Amniotic stem cell (primary cell): ENCODE measurements around the gene MYOF.
A peak's percentile ranks its signal among the peaks of the same experiment; 100 is the strongest.

Experiments
- DNase-seq: peaks from one replicate; lab custom pipeline; 2025; lab: John Stamatoyannopoulos, UW

Gene MYOF

DNA sequence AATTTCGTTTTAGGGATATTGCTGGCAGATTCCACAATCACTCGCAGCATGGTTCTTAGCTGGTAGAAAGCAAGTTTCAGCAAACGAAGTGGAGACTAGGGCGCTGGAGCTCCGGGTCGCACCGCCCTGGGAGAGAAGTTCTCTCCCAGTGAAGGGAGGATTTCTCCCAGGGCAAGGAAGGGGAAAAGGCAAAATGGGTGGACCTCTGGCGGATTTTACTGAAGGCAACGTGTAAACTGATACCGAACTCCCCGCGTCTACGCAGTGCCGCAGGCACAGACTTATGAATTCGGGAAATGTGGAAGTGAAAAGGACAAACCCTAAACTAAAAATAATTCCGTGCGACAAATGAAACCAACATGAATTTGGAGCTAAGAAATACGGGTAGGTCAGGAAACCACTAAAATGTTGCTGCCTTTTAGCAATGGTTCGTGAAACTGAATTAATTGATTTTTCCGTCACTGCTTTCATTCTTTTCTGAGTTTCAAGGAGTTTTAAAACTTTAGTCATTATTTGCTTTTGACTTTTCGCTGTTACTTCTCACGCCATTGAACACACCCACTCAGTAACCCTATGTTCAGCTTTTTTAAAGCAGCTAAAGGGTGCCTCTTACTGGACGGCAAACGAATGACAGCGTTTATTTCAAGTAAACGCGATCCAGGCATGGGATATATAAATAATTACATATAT is at the start of gene MYOF:
Gene MYOF (minus strand): TSS at position 190 of the 690 bp plus-strand sequence. CDS start 140 bp downstream, at position 50.
- peak; percentile 93 for DNase-seq

GRCh38 chr10:93518531-93518930 is 36.4 kb upstream of the MYOF start:
- DNase-seq: no peak

GRCh38 chr10:93516006-93516380 is 33.9 kb upstream of the MYOF start:
- DNase-seq: no peak

DNA sequence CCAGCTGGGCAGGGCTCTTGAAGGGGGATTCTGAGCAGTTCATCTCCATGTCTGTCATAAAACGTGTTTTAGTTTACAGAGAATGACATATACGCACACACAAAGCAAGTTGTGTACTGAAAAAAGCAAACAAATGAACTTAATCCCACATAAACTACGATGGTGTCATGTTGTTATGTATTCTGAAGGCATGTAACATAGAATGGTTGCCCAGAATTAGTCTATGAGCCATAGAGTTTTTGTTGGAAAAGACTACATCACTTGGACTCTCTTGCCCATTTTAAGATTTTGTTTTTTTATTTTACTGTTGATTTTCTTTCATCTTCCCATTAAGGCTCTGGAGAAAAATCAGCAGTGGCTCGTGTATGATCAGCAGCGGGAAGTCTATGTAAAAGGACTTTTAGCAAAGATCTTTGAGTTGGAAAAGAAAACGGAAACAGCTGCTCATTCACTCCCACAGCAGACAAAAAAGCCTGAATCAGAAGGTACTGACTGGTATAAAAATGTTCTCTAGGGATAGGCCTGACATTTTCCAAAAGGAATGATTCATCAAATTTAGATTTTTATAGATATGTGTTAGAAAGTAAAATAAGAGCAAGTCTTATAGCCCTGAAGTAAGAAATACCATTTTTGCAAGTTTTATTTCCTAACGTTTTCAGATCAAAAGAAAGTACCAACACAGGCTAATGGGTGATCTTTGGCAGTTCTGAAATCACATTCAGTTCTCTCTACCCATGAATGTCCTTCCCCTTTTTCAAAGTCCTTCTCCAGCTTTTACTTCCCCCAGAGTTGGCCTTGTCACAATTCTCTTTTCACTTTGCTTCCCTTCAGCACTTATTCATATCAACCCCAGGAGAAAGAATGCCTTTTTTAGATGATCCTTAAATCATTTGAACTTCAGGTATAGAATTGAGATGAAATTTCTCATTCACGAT is 33.2 kb upstream of the MYOF start:
- DNase-seq: no peak

GRCh38 chr10:93514521-93514920 is 32.4 kb upstream of the MYOF start:
- DNase-seq: no peak

- DNase-seq: no peak
Observed at GRCh38 chr10:93513091-93513490, 31.0 kb upstream of the MYOF start.

DNA sequence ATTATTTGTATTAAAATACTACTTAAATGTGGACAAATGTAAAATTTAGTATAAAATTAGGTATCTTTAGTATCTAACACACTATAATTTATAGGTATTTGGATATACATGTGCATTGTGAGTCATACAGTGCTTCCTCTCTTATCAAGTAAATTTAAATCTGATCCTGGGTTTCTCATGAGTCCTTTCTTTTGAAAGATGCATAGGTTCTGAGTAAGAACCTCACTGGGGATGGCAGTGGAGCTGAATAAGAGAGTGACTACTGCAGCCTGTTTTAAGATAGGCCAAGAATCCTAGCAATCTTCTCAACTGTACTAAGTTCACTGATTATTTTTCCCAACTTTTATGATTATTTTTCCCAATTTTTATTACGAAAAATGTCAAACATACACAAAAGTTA is 30.4 kb upstream of the MYOF start:
- DNase-seq: no peak

- no peak for DNase-seq
Observed at GRCh38 chr10:93509816-93510215, 27.7 kb upstream of the MYOF start.

- DNase-seq: no peak
Observed at GRCh38 chr10:93505075-93505474, 22.9 kb upstream of the MYOF start.

- no peak for DNase-seq
Observed at GRCh38 chr10:93503075-93503474, 20.9 kb upstream of the MYOF start.

DNA sequence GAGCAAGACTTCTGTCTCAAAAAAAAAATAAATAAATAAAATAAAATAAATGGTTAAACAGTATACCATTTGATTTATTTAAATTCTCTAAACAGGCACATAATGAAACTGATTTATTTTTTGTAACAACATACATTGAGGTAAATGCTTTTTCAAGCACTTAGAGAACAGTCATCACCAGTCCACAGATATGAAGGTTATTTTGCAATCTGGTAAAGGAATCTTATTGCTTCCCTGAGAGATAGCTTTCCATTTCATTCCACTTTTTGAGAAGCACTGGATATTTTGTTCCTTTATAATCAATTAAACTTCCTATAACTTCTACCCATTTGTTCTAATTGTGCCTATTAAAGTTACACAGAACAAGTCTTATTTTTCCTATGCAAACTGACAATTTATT is 19.5 kb upstream of the MYOF start:
- no peak for DNase-seq

GRCh38 chr10:93498166-93498565 is 16.0 kb upstream of the MYOF start:
- no peak for DNase-seq

GRCh38 chr10:93496322-93497041 is 14.3 kb upstream of the MYOF start, which contains the start of gene CEP55:
Gene CEP55, plus strand, starts transcription at chr10:93496612. Its CDS starts 3,440 bp downstream, at chr10:93500052.
- DNase-seq: peak; percentile 86

DNA sequence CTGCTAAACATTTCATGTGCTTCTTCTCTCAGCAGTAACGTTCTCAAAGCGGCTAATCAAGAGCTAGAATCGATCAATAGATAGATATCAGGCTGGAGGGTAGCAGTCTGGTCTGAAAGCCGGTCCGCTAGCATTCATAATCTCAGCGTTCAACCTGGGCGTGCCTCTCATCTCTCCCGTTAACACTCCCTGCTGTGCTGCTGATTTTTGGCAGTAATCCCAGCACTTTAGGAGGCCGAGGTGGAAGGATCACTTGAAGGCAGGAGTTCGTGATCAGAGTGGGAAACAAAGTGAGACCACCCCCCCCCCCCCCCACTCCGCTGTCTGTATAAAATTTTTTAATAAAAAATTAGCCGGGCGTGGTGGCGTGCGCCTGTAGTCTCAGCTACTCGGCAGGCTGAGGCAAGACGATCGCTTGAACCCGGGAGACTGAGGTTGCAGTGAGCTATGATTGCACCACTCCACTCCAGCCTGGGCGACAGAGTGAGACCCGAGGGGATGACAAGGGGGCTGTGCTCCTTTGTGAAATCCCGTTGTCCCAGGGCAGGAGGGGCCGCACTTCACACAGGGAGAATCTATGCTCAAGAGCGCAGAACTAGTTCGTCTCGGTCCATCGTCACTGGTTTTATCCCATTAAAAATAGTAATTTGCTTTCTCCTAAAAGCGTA is 13.7 kb upstream of the MYOF start:
- no peak for DNase-seq

- DNase-seq: no peak
Observed at GRCh38 chr10:93494494-93494893, 12.4 kb upstream of the MYOF start.

DNA sequence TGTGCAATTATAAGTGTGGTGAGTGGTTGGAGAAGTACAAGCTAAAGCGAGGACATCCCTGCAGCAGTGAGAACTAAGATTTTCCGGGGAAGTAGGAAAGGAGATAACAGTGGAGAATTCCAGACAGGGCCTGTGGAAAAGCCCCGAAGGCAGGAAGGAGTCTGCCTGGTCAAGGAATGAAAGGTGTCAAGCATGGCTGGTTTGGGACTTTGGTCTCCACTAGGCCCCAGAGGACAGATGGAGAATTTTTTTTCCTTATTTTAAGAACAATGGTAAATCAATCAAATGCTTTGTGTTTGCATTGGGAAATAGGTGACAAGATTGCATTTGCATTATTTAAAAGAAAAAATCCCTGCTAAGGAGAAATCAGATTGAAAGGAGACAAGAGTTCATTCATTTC is 11.0 kb upstream of the MYOF start:
- DNase-seq: no peak

DNA sequence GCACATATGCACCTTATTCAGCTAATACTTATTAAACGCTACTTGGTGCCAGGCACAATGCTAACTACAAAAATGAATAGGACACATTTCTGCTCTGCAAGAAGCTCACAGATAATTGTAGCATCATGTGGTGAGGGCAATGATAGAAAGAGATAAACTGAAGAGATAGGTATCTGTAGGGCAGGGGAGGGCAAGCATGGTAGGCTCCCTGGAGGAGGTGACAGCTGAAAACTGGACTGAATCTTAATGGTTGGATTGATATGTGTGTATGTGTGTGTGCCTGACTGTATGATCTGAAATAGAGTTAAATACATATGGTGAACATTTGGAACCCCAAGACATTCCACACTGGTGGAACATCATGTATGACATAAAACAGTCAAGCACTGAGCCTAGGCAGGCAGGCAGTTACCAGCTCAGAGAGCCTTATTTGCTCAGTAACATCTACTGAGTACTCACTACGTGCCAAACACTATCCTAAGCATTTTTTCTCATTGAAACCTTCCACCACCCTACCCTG is 9.5 kb upstream of the MYOF start:
- no peak for DNase-seq

DNA sequence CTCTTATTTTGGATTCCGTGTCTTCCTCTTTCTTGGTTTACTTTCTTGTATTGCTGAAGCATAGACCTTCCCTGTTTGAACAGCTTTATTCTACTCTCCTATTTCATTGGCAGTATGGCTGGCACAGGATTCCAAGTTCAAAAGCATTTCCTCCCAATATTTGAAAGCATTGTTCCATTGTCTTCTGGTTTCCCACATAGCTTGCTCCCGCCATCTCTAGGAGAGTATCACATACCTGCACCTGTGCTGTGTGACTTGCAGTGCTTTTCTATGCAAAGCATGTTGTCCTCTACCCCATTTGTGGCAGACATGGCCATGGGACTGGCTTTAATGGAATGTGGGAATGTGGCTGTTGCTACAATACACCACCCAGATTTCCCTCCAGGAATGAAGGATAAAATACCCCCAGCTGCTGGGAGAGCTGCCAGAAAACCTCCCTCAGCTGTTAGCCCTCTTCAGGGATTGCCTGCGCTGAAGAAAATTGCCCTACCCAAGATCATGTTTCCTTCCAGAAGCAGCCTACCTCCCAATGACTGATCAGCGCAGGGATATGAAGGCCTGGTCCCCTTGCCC is 6.9 kb upstream of the MYOF start:
- DNase-seq: no peak

DNA sequence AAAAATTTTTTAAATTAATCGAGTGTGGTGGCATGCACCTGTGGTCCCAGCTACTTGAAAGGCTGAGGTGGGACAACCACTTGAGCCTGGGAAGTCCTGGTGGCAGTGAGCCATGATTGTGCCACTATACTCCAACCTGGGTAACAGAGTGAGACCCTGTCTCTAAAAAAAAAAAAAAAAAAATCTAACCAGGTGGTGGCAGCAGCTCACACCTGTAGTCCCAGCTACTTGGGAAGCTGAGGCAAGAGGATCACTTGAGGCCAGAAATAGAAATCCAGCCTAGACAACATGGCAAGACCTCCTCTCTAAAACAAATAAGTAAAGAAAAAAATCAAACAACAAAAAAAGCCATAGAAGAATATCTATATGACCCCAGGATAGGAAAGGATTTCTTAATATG is 3.6 kb upstream of the MYOF start:
- no peak for DNase-seq

DNA sequence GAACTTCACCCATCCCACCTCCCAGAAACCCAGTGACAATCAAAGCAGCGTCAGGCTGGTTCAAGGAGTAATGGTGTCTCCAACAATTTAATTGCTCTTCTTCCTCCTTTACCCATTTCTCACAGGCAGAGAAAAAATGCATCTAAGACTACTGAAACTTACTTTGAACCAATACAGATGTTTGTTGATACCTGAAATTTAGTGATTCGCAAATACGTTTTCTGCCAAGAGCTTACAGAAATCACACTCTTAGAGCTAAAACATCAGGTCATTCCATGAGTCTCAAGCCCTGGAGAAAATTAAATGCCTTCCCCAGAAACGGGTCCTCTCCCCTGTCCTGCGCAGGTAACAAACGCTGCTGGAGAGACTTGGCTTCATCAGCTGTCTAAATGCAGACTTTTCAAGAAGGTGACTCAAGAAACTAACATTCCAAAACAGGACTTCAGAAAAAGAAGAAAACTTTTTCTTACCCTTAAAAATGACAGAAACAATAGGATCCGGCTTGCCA is 443 bp downstream of the MYOF start:
- DNase-seq: no peak

GRCh38 chr10:93478873-93479272 is 3.3 kb downstream of the MYOF start:
- no peak for DNase-seq
